ENCODE measurements around the gene PDGFD.
"Not testable (repeated sequence)": the region's sequence is repeated elsewhere in the genome, so short reads cannot be mapped to it uniquely, and the experiment has no call there.

PDGFD gene

DNA sequence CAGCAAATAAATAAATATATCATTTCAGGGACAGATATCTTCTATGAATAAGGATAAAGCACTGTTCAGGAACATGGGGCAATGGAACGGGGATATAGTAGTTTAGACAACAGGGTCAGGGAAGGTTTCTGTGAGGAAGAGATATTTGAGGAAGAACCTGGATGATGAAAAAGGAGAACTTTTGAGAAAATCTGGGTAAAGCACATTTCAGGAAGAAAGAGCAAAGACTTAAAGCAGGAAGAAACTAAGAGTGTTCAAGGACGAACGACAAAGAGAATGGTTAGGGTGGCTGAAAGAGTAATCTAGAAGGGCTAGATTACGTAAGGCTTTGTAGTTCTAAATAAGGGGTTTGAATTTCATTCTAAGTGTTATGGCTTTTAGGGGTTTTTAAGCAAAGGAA, 114.8 kb downstream of the PDGFD start:
- no peak for DNase-seq

DNA sequence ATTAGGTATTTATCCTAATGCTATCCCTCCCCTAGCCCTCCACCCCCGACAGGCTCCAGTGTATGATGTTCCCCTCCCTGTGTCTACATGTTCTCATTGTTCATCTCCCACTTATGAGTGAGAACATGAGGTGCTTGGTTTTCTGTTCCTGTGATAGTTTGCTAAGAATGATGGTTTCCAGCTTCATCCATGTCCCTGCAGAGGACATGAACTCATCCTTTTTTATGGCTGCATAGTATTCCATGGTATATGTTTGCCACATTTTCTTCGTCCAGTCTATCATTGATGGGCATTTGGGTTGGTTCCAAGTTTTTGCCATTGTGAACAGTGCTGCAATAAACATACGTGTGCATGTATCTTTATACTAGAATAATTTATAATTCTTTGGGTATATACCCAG, 117.1 kb downstream of the PDGFD start:
- DNase-seq: not testable (repeated sequence)

DNA sequence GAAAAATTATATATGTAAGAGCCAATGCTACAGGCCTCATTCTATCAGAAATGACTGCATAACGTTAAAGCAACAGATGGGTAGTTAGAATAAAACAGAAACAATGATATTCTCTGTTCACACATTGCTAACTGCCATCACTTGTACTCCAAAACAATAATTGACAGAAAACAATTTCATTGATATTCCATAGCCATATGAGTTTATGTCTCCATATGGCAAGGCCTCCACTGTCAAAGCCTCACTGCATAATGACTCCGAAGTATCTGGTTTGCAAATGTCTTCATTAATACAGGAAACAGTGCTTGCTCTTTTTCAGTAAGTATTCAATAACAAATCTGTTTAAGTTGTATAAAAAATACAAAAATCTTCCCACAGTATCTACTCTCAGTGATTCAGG, 117.6 kb downstream of the PDGFD start:
- no peak for DNase-seq

DNA sequence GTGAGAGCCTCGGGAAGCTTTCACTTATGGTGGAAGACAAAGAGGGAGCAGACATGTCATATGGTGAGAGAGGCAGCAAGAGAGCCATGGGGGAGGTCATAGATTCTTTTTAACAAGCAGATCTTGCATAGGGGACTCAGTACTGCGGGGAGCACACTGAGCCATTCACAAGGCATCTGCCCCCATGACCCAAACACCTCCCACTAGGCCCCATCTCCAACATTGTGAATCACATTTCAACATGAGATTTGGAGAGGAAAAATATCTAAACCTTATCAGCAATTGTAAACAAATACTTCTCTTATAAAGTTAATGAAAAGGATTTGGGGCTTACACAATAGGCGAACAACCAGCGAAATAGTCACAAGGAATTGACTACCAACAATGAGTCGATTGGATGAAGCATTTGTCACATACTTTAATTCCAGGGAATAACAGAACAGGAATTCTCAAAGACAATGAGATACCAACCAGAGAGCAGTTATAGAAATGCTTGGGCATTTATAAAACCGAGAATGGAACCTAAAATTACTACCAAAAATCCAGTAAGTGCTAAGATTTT, 120.2 kb downstream of the PDGFD start:
- no peak for DNase-seq

DNA sequence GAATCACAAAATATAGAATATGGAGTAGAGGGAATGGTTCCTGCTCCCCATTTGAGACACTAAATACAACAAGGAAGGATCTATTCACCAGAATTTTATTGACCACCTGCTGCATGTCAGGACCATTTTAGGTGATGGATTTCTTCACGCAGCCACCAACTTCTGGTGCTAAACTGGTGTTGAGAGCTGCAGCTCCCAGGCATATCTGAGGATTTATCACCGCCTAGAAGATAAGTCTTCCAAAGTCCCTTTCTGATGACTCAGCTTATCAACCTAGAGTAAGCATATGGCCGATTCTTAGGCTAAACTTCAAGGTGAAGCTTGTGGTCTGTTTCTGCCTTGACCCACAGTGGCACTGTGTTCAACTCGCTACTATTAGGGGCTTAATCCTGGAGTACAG, 120.8 kb downstream of the PDGFD start:
- no peak for DNase-seq

DNA sequence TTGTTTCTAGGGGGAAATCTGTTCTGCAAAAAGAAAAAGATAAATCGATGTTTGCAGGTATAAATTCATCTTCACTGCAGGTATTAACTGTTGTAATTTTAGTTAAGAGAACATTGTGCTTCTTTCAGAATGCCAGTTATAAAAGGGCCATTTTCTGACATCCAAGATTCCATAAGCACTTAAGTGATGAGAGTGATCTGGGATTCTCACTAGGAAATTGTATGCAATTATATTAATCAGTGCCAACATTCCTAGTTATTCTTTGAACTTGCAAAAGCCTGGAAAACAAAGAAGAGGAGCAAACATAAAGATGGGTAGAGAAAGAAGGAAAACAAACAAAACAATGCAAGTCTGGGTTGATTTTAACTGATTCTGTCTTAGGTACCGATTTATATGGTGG, 122.2 kb downstream of the PDGFD start:
- no peak for DNase-seq

DNA sequence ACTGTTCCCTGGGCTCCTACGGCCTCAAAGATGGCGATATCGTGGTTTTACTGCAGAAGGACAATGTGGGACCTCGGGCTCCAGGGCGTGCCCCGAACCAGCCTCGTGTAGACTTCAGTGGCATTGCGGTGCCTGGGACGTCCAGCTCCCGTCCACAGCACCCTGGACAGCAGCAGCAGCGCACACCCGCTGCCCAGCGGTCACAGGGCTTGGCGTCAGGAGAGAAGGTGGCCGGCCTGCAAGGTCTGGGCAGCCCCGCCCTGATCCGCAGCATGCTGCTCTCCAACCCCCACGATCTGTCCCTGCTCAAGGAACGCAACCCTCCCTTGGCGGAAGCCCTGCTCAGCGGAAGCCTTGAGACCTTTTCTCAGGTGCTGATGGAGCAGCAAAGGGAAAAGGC, 127.0 kb downstream of the PDGFD start:
- DNase-seq: no peak

DNA sequence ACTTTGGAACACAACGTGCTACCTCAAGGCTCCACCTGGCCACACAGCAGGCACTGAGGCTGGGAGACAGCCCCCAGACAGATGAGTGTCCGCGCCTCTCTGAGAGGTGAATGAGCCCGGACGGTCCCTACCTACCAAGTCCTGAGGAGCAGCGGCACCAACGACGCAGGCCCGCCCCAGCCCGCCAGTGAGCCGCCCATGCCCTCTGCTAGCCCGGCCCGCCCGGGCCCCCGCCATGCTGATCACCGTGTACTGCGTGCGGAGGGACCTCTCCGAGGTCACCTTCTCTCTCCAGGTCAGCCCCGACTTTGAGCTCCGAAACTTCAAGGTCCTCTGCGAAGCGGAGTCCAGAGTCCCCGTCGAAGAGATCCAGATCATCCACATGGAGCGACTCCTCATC, 127.4 kb downstream of the PDGFD start, which contains the start of gene DDI1:
DDI1 (plus strand) TSS at position 53 of the 400 bp plus-strand sequence; CDS start at position 236, 183 bp downstream.
- DNase-seq: no peak

DNA sequence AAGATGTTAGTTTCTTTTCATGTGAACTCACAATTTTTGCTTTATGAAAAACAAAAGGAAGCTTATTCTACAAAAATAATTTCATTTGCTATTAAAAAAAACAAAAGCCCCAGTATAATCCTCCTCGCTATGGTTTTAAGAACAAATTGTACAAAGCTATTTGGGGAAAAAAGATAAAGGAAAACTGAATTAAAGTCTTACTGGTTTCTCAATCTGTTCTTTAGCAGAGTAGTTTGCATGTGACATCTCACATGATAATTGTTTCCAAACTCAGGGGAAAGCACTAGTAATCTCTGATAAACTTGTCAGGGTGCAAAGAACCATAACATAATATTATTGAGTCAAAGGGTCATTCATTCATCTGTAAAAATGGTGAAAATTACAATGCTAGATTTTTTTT, 130.4 kb downstream of the PDGFD start:
- no peak for DNase-seq

DNA sequence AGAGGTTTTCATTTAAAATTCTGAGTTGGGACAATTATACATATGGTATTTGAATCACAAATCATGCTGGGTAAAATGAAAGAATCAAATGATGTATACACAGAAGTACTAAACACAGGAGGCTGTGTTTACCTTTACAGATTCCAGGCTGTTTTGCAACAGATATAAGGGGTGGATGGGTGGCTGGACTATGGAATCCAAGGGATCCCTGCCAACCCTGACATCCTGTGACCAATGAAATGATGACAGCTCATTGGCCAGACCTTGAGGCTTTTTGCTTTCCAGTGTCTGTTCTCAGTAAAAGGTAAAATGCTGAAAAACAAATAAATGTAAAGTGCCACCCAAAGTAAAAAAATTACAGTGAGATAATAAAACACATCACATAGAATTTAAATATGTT, 130.8 kb downstream of the PDGFD start:
- no peak for DNase-seq

DNA sequence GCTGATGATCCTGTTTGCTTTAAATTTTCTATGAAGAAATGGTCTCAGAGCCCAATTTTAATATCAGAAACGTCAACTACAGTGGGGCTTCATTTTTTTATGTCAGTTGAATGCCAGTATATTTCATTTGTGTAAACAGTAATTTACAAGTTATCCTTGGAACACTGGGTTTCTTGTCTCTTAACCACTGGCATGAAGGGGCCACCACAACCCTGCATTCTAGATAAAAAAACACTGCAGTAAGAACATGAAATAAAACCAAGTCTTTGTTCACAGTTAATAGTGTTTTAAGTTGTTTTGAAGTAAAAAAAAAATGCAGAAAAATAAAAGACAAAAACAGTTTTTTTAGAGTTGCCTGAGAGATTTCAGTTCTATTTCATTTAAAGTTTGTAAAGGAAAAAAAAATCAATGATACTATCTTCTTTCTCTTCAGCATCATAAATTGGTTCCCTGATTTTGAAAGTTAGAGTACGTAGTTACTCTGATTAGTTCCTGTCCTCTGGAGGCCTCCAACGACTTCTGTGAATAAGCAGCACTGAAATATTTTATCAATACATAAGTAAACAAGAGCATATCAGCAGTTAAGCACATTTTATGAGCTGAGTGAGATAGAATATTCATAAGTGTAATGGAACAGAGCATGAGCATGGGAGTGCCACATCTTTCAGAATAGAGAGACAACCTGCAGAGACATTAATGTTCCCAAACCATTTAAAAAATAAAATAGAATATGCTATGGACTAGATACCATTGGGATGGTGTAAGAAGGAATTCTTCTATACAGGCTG, 135.3 kb downstream of the PDGFD start:
- DNase-seq: no peak

DNA sequence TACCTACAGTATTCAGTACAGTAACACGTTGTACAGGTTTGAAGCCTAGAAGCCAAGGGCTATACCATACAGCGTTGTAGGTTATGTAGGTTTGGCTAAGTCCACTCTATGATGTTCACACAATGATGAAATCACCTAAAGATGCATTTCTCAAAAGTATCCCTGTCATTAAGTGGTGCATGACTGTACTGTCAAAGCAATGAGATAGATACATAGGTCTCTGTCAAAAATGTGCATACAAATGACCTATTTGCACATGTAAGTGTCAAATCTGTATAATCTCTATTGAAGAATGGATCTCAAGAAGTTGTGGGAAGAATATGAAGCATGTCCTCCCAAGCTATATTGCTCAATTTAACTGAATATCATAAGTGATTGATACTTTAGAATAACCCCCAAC, 139.4 kb downstream of the PDGFD start:
- no peak for DNase-seq

DNA sequence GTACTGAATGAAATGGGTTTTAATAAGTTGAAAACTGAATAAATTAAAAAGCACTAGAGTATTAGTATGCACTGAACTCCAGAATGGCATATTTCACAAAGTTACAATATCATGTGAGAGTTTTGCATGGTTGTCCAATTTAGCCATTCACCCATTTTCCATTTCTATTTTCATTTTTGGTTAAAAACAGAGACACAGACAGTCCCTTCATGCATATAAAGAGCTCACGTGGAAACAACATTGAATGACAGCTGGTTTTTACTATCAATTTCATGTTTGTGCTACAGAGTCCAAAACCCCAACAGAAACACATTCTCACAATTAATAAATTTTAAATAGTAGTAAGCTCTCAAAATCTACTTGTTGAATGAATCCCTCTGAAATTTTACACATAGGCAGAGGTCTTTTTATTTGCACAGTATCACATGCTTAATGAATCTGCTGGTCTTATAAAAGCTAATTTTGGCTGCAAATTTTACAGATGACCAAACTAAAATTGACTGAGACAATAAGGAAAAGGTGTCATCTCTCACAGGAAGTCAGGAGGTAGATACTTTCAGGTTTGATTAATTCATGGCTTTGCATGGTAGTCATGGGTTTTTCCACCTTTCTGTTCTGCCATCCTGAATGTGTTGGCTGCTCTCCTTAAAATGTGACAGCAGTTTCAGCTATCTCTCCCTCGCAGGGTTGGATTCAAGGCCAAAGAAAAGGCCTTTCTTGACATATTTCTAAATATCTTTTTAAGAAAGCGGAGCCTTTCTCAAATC, 148.1 kb downstream of the PDGFD start:
- DNase-seq: no peak

DNA sequence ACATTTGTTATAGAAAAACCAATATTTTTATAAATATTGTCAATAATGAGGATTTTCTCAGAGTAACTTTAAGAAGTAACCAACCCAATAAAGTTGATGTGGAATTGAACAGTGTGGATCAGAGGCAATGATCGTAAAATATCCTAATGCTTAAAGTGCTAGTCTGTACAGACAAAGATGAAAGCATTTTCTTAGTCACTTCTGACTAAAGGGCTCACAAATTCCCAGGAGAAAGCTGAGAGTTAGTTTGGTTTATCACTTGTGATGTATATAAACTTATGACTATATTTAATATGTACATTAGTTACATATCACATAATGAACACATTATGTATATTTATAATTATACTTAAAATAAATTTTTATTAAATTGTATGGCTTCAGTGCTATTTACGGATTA, 152.9 kb downstream of the PDGFD start:
- DNase-seq: no peak

DNA sequence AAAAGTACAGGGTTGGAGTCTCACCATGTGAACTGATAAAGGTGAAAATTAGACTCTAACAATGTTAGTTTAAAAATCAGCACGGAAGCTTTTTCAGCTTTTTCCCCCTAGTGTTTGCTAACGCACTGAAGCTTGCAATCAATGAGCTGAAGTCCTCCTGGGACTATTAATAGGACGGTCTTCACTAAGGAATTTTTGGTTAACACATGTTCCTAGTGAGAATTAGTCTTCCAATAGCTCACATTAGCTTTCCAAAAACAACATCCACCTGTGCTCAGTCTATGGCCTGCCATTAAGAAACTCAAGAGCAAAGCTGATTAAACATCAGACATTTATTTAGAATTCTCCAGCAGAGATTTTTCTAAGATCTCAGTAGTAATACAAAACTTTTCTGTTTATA, 154.2 kb downstream of the PDGFD start:
- DNase-seq: no peak

DNA sequence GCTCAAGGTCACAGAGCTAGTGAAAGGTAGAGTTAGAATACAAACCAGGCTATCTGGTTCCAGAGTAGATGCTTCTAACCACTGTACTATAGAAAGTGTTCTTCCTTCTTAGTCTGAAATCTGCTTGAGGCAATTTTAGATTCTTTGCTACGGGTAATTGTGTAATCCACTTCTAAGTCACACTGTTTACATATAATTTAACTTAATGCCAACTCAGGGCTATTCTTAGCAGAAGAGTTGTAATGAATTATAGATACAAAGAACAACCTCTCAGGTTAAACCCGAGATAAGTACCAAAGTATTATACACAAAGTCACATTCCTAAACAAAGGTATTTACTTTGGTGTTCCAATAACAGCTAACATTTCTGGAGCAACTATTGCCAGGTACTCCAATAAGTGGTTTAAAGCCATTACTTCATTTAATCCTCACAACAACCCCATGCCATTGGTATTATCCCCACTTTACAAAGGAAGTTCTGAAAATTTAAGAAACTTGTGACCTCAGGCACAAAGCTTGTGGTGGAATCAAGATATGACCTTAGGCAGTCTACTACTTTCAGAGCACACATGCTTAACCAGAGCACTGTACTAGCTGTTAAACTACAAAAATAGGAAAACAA, 158.6 kb downstream of the PDGFD start:
- DNase-seq: no peak

DNA sequence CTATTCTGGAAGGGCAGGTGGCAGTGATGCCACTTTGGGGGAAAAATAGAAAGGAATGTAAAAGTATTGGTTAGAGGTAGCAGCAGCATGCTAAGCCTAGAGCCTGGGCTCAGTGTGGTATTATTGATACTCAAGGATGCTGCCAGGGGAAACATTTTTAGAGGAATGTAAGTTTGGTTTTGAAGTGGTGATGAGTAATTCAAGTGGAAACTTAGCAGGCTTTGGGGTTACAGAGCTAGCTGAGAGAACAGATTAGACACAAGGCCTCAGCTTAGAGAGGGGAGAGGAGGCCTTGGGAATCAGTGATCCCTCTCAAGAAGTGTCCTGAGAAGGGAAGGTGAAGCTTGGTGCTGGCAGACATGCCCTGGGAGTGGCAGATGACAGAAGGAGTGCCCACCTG, 160.5 kb downstream of the PDGFD start:
- no peak for DNase-seq

DNA sequence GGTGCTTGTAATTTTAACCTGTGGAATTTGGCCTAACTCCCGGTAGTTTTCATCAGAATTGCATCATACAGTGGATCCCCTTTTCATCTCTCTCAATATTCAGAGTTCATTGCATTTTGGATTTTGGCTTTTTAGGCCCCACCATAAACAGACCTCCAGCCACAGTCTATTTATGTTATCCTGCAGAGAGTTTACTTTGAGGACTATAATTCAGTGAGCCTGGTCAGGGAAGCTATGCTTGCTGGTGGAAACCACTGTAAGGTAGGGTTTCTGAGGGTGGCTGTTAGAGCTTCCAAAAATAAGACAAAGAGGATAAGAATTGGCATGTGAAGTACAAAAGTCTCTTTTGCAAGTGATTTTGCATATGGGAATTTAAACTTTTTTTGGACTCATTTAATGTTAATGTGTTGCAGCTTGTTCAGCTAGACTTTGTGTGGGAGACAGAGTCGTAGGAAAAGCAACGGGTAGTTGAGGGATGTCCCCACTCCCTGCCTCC, 162.3 kb downstream of the PDGFD start:
- no peak for DNase-seq

DNA sequence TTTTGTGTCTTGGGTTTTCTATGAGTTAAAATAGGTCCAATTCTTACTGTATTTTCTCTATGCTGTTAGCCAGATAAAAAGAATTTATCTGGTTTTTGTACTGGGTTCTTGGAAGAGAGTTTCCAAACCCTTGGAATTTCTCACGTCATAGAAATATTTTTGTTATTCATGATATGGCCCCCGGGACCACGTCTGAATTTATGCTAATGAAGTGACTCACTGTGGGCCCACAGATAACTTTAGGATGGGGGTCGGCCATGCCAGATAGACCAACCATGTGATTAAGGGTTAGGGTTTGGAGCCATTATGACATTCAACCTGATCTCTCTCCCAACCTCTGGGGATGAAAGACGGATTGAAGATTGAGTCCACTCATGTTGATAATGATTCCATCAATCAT, 163.1 kb downstream of the PDGFD start:
- DNase-seq: no peak

DNA sequence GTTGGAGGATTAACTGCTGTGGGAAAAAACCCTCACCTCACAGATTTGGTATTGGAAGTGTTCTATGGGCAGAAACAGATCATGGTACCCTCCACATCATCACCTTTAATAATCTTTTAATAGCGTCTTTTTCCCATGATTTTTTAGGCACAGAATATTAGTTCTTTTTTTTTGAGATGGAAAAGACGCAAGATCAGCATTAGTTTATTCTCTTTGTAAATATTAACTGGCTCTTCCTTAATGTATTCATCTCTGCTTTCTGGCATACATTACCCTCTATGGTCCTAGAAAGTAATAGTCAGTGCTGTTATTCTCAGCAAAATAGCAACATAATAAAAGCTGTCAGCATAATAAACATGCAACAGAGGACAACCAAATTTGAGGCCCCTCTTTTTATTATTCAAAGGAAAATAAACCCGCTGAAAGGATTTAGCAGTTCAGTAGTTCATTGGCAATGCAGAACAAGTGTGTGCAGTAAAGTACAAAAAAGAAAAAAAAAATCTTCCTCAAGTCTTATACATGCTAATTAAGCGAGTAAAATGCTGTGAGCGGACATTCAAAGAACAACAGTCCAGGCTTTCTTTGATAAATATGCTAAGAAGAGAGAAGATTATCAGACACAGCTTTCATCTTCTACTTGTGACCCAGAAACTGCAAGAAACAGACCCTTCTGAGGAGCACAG, 165.0 kb downstream of the PDGFD start:
- no peak for DNase-seq

DNA sequence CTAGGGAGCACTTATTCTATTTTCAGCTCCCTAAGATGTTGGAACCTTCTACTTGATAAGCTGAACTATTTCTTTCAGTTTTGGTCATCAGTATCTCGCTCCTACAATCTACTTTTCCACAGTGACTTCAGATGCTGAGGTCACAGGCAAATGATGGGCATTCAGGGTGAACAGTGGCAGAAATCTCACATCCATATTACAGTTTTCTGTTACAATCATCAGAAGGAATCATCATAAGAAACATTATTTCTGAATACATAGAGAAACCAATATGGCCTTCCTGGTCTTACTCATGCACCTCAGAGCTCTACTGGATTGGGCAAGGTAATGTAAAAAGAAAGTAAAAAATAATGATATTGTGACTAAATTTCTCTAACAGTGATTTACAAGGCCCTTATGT, 166.9 kb downstream of the PDGFD start:
- DNase-seq: no peak

DNA sequence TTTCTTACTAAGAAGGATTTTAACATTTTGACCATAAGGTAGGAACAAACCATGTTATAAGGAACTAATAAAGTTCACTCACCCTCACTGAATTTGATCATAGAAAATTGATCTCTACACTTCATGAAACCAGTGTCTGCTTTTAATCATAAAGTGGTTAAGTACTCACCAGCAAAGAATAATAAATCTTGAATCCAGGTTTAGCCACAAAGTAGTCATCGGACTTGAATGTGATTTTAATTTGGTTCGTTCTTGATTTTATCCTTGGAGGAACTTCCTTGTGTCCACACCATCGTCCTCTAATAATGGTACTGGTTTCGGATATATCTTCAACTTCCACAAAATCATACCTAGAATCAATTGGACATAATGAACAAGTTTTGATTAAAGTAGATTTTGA, 168.1 kb downstream of the PDGFD start:
- DNase-seq: no peak

DNA sequence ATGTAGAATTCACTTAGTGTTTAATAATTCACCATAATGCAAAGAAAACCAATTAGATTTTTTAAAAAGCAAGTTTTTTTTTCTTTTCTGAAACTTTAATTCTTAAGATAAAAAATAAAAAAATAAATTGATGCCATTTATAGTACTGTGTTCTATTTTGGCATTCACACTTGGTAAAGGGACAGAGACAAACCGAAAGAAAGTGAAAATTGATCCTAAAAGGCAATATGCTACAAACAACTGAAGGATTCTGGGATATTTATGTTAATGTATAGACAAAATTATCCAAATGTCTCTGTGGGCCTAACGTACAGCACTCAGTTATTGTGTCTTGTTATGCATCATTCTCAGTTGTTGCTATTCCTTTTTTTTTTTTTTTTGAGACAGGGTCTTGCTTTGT, 169.4 kb downstream of the PDGFD start:
- DNase-seq: no peak
